Measurements from ENCODE around the gene GPER1.

Gene GPER1

GRCh38 chr7:1065585-1066241 is 22.2 kb upstream of the GPER1 start:
- Histone ChIP-seq H3K79me2 (ENCODE audit: insufficient read depth, low read length) (no peaks in the 10 kb centered on the region), H3K36me3 (ENCODE audit: insufficient read depth, low read length) (no peaks in the 10 kb centered on the region), H2AFZ (ENCODE audit: low read length) (no peak overlapping the region), H3K27ac (ENCODE audit: low read depth, low read length, poor library complexity, severe bottlenecking) (no peak overlapping the region), H3K9ac (ENCODE audit: low read length) (no peak overlapping the region; the same call in 1 of the 2 replicates), H3K4me1 (ENCODE audit: insufficient read depth, low read length, severe bottlenecking) (peaks cover 24% of the 10 kb centered on the region), H3K4me2 (ENCODE audit: low read length) (peak overlapping the region; percentile 53; the same call in 1 of the 2 replicates), H3K9me3 (ENCODE audit: low read length) (no peaks in the 10 kb centered on the region), H4K20me1 (ENCODE audit: insufficient read depth, low read length) (no peaks in the 10 kb centered on the region), H3F3A (ENCODE audit: insufficient read depth, low read length) (no peaks in the 10 kb centered on the region), H3K9me2 (ENCODE audit: low read depth, low read length) (no peaks in the 10 kb centered on the region), H3K4me3 (ENCODE audit: low read depth, low read length, poor library complexity, severe bottlenecking) (peak overlapping the region; percentile 44), H3K27me3 (ENCODE audit: insufficient read depth, low read length) (no peaks in the 10 kb centered on the region)
- TF ChIP-seq CTCF (IDR thresholded peaks at IDR 0.05; ENCODE audit: low read length) (peak; percentile 85), EZH2 (IDR thresholded peaks at IDR 0.05; ENCODE audit: borderline replicate concordance, low read length) (no peak)

GRCh38 chr7:1066242-1066588 is 21.7 kb upstream of the GPER1 start:
- no peaks in the 10 kb centered on the region for H3K79me2 ChIP-seq (ENCODE audit: insufficient read depth, low read length)
- H3K4me1 ChIP-seq (ENCODE audit: insufficient read depth, low read length, severe bottlenecking), result peaks cover 21% of the 10 kb centered on the region
- H3K4me2 ChIP-seq (ENCODE audit: low read length), result peak overlapping the region; percentile 53; the same call in 1 of the 2 replicates
- H2AFZ ChIP-seq (ENCODE audit: low read length), result no peak overlapping the region
- no peaks in the 10 kb centered on the region for H3K27me3 ChIP-seq (ENCODE audit: insufficient read depth, low read length)
- TF ChIP-seq CTCF (IDR thresholded peaks at IDR 0.05; ENCODE audit: low read length) (no peak), EZH2 (IDR thresholded peaks at IDR 0.05; ENCODE audit: borderline replicate concordance, low read length) (no peak)
- no peaks in the 10 kb centered on the region for H3K9me3 ChIP-seq (ENCODE audit: low read length)
- peak overlapping the region; percentile 44 for H3K4me3 ChIP-seq (ENCODE audit: low read depth, low read length, poor library complexity, severe bottlenecking)
- H3K27ac ChIP-seq (ENCODE audit: low read depth, low read length, poor library complexity, severe bottlenecking), result no peak overlapping the region
- no peaks in the 10 kb centered on the region for H3F3A ChIP-seq (ENCODE audit: insufficient read depth, low read length)
- no peaks in the 10 kb centered on the region for H3K9me2 ChIP-seq (ENCODE audit: low read depth, low read length)
- no peak overlapping the region for H3K9ac ChIP-seq (ENCODE audit: low read length)
- no peaks in the 10 kb centered on the region for H4K20me1 ChIP-seq (ENCODE audit: insufficient read depth, low read length)
- no peaks in the 10 kb centered on the region for H3K36me3 ChIP-seq (ENCODE audit: insufficient read depth, low read length)

- Histone ChIP-seq H3K4me1 (ENCODE audit: insufficient read depth, low read length, severe bottlenecking) (peaks cover 8% of the 10 kb centered on the region), H2AFZ (ENCODE audit: low read length) (no peak overlapping the region), H3K27ac (ENCODE audit: low read depth, low read length, poor library complexity, severe bottlenecking) (no peak overlapping the region), H3K4me2 (ENCODE audit: low read length) (no peak overlapping the region), H3K27me3 (ENCODE audit: insufficient read depth, low read length) (no peaks in the 10 kb centered on the region), H3F3A (ENCODE audit: insufficient read depth, low read length) (no peaks in the 10 kb centered on the region), H4K20me1 (ENCODE audit: insufficient read depth, low read length) (no peaks in the 10 kb centered on the region), H3K4me3 (ENCODE audit: low read depth, low read length, poor library complexity, severe bottlenecking) (no peak overlapping the region), H3K9me3 (ENCODE audit: low read length) (no peaks in the 10 kb centered on the region), H3K79me2 (ENCODE audit: insufficient read depth, low read length) (no peaks in the 10 kb centered on the region), H3K9ac (ENCODE audit: low read length) (no peak overlapping the region), H3K9me2 (ENCODE audit: low read depth, low read length) (no peaks in the 10 kb centered on the region), H3K36me3 (ENCODE audit: insufficient read depth, low read length) (no peaks in the 10 kb centered on the region)
- TF ChIP-seq EZH2 (IDR thresholded peaks at IDR 0.05; ENCODE audit: borderline replicate concordance, low read length), result no peak
- TF ChIP-seq CTCF (IDR thresholded peaks at IDR 0.05; ENCODE audit: low read length), result no peak
Measured at GRCh38 chr7:1068013-1068412, 19.9 kb upstream of the GPER1 start.
